OCI-LY1 (cell line): ENCODE data around the gene BCAR3.

Source experiments
- H2AFZ ChIP-seq: fragments of 200-600 bp; sonication (generic), shearing (Covaris generic); 2 replicates; pipeline ENCODE4 v1.6.0; 2014; ENCODE audit warnings: antibody characterized with exemption, mild to moderate bottlenecking, low read length
- H3F3A ChIP-seq: fragments of 200-600 bp; sonication (generic), shearing (Covaris generic); 2 replicates; pipeline ENCODE4 v1.6.0; 2014; ENCODE audit warnings: mild to moderate bottlenecking, antibody characterized with exemption, low read length, moderate library complexity; ENCODE audit not compliant: insufficient read depth
- H3K27ac ChIP-seq: fragments of 200-600 bp; sonication (generic); 2 replicates; pipeline ENCODE4 v1.5.1; 2014; ENCODE audit warnings: low read length, mixed run types, mild to moderate bottlenecking, low read depth; ENCODE audit not compliant: poor library complexity, severe bottlenecking
- H3K27me3 ChIP-seq: fragments of 200-600 bp; sonication (generic); 2 replicates; pipeline ENCODE4 v1.6.0; 2014; ENCODE audit warnings: antibody characterized with exemption, mild to moderate bottlenecking, low read length, moderate library complexity; ENCODE audit not compliant: insufficient read depth
- H3K36me3 ChIP-seq: fragments of 200-600 bp; sonication (generic); 2 replicates; pipeline ENCODE4 v1.6.1; 2014; ENCODE audit warnings: mild to moderate bottlenecking, antibody characterized with exemption, low read length, moderate library complexity, mixed read lengths; ENCODE audit not compliant: insufficient read depth
- H3K4me1 ChIP-seq: fragments of 200-600 bp; sonication (generic); 2 replicates; pipeline ENCODE4 v1.5.1; 2014; ENCODE audit warnings: mild to moderate bottlenecking, low read length, moderate library complexity; ENCODE audit not compliant: insufficient read depth, severe bottlenecking
- H3K4me2 ChIP-seq: fragments of 200-600 bp; sonication (generic), shearing (Covaris generic); 2 replicates; pipeline ENCODE4 v1.6.1; 2014; ENCODE audit warnings: low read length
- H3K4me3 ChIP-seq: fragments of 200-600 bp; sonication (generic); 2 replicates; pipeline ENCODE4 v1.5.1; 2014; ENCODE audit warnings: low read length, low read depth, mild to moderate bottlenecking, mixed read lengths; ENCODE audit not compliant: poor library complexity, severe bottlenecking
- H3K79me2 ChIP-seq: fragments of 200-600 bp; shearing (Covaris generic); 2 replicates; pipeline ENCODE4 v1.6.1; 2016; ENCODE audit warnings: mixed run types, low read length, mixed read lengths; ENCODE audit not compliant: insufficient read depth
- H3K9ac ChIP-seq: fragments of 200-600 bp; sonication (generic), shearing (Covaris generic); 2 replicates; pipeline ENCODE4 v1.6.1; 2014; ENCODE audit warnings: mild to moderate bottlenecking, low read length, mixed read lengths
- H3K9me2 ChIP-seq: fragments of 200-600 bp; sonication (generic), shearing (Covaris generic); 2 replicates; pipeline ENCODE4 v1.6.1; 2014; ENCODE audit warnings: low read depth, mild to moderate bottlenecking, low read length, mixed read lengths
- H3K9me3 ChIP-seq: fragments of 200-600 bp; shearing (Covaris generic); 2 replicates; pipeline ENCODE4 v1.6.1; 2014; ENCODE audit warnings: low read length, mixed read lengths
- H4K20me1 ChIP-seq: fragments of 200-600 bp; sonication (generic), shearing (Covaris generic); 2 replicates; pipeline ENCODE4 v1.6.0; 2016; ENCODE audit warnings: mild to moderate bottlenecking, low read length; ENCODE audit not compliant: insufficient read depth
- EZH2 ChIP-seq: fragments of 200-600 bp; sonication (generic), shearing (Covaris generic); IDR thresholded peaks from 2 replicates; pipeline ENCODE4 v1.8.0; 2017; ENCODE audit warnings: borderline replicate concordance, mixed run types, mild to moderate bottlenecking, antibody characterized with exemption, low read length, moderate library complexity, mixed read lengths
- TF ChIP-seq, protein P1 (sequence below): fragments of 200-600 bp; sonication (generic), shearing (Covaris generic); IDR thresholded peaks from 2 replicates; pipeline ENCODE4 v1.5.1; 2017; ENCODE audit warnings: mild to moderate bottlenecking, antibody characterized with exemption, low read length, moderate library complexity, mixed read lengths

Gene BCAR3

DNA sequence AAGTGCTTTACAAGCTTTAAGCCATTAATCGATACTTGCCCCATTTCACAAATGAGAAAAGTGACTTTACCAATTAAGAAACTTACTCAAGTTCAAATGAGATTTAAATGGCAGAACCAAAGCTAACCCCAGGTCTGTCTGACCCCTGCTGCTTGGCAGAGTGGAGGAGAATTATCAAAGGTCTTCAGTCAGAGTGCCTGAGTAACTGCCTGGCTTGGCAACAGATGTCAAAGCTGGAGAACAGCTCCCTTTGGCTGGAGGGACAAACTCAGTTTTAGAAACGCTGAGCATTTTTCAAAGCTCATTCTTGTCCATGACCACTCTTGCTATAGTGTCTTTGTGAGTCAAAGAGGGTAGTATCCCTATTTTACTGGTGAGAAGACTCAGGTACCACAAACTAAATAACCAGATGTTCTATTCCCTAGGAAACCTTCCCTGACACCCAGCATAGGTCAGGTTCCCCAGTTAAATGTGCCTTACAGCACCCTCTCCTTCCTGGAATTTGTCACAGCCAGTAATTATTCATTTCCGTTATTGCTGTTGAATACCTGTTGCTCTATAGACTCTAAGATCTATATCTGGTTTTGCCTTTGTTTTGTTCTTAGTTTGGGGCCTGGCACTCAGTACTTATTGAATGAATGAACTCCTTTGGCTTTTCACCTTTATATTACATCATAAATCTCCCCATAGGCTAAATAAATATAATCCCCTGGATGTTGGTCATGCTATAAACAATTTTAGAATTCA, 5.0 kb upstream of the BCAR3 start:
- Histone ChIP-seq H3K9me2 (no peaks in the 10 kb centered on the region), H3K4me2 (no peak overlapping the region), H3K4me1 (no peaks in the 10 kb centered on the region), H3K36me3 (no peaks in the 10 kb centered on the region), H3K79me2 (no peaks in the 10 kb centered on the region), H2AFZ (no peak overlapping the region), H3K9me3 (no peaks in the 10 kb centered on the region), H4K20me1 (no peaks in the 10 kb centered on the region), H3K27ac (no peak overlapping the region), H3K4me3 (no peak overlapping the region), H3K27me3 (no peaks in the 10 kb centered on the region; the same call in 1 of the 2 replicates), H3K9ac (no peak overlapping the region), H3F3A (no peaks in the 10 kb centered on the region)
- TF ChIP-seq, protein P1, sequence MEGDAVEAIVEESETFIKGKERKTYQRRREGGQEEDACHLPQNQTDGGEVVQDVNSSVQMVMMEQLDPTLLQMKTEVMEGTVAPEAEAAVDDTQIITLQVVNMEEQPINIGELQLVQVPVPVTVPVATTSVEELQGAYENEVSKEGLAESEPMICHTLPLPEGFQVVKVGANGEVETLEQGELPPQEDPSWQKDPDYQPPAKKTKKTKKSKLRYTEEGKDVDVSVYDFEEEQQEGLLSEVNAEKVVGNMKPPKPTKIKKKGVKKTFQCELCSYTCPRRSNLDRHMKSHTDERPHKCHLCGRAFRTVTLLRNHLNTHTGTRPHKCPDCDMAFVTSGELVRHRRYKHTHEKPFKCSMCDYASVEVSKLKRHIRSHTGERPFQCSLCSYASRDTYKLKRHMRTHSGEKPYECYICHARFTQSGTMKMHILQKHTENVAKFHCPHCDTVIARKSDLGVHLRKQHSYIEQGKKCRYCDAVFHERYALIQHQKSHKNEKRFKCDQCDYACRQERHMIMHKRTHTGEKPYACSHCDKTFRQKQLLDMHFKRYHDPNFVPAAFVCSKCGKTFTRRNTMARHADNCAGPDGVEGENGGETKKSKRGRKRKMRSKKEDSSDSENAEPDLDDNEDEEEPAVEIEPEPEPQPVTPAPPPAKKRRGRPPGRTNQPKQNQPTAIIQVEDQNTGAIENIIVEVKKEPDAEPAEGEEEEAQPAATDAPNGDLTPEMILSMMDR: no peak
- TF ChIP-seq EZH2: no peak

DNA sequence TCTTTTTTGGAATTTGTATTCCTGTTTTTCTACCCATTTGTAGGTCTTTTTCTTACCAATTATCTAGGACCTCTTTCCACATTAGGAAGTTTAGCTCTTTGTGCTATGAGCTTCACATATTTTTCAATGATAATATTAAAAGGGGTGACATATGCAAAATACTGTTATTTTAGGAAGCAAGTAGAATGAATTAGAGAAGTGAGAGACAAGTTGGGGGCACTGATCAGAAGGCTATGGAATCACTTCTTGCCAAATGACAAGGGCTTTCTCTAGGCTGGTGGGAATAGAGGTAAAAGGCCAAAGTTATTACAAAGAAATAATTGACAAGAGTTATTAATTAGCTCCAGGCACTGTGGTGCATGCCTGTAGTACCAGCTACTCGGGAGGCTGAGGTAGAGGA, 4.3 kb upstream of the BCAR3 start:
- H3F3A ChIP-seq: no peaks in the 10 kb centered on the region
- H3K4me2 ChIP-seq: no peak overlapping the region

DNA sequence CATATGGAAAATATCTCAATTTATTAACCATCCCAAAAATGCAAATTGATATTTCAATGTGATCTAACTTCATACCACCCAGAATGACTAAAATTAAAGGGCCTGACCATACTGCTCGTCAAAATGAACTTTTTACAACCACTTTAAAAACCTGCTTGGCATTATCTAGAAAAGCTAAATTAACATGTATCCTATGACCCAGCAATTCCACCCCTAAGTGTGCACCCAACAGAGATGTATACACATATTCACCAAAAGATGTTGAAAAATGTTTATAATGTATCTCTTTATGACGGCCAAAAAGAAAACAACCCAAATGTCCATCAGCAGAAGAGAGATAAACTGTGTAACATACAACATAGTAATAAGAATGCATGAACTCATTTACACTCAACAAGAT, 1.6 kb upstream of the BCAR3 start:
- Histone ChIP-seq H3K4me1 (no peaks in the 10 kb centered on the region), H3K9me2 (no peaks in the 10 kb centered on the region), H3K4me2 (no peak overlapping the region), H3K9me3 (no peaks in the 10 kb centered on the region), H3K27ac (no peak overlapping the region), H3F3A (no peaks in the 10 kb centered on the region), H3K9ac (no peak overlapping the region), H3K36me3 (no peaks in the 10 kb centered on the region), H4K20me1 (no peaks in the 10 kb centered on the region), H3K27me3 (no peaks in the 10 kb centered on the region; the same call in 1 of the 2 replicates), H3K79me2 (no peaks in the 10 kb centered on the region), H2AFZ (no peak overlapping the region), H3K4me3 (no peak overlapping the region)
- TF ChIP-seq, protein P1: no peak
- TF ChIP-seq EZH2: no peak

More for the DNA sequence above, 4.3 kb upstream of the BCAR3 start:
- Histone ChIP-seq H3K4me1 (no peaks in the 10 kb centered on the region), H3K9ac (no peak overlapping the region), H3K36me3 (no peaks in the 10 kb centered on the region), H3K9me2 (no peaks in the 10 kb centered on the region), H4K20me1 (no peaks in the 10 kb centered on the region), H3K27ac (no peak overlapping the region), H3K79me2 (no peaks in the 10 kb centered on the region), H3K9me3 (no peaks in the 10 kb centered on the region), H2AFZ (no peak overlapping the region), H3K4me3 (no peak overlapping the region), H3K27me3 (no peaks in the 10 kb centered on the region; the same call in 1 of the 2 replicates)
- TF ChIP-seq EZH2: no peak
- TF ChIP-seq, protein P1: no peak
